Stimulated activated naive CD8-positive, alpha-beta T cell treated with anti-CD3 and anti-CD28 coated beads, Interleukin-15, amount 100 ng/mL, for 72 hours (primary cell): ENCODE results near the gene SCLY.
A peak's percentile ranks its signal among the peaks of the same experiment; 100 is the strongest.

Experiments used
- ATAC-seq: fragments of 150-1000 bp; cut with Tn5 transposase; 2 replicates; pipeline ENCODE4 v1.10.0; 2021; ENCODE audit warnings: mild to moderate bottlenecking, moderate library complexity
- DNase-seq, 2 donors: peaks; one replicate each; pipeline ENCODE4 v3.0.0; 2021 to 2022
- H3K27ac Mint-ChIP-seq, 2 donors: one replicate each; pipeline ENCODE4 v1.8.0; 2022; ENCODE audit warnings: mild to moderate bottlenecking in 2 of 2, mixed read lengths in 2 of 2, moderate library complexity in 2 of 2
- H3K27me3 Mint-ChIP-seq: one replicate; pipeline ENCODE4 v1.8.0; 2022; ENCODE audit warnings: mixed read lengths
- H3K4me1 Mint-ChIP-seq: one replicate; pipeline ENCODE4 v1.8.0; 2022; ENCODE audit warnings: mild to moderate bottlenecking, mixed read lengths
- H3K4me3 Mint-ChIP-seq, 2 donors: one replicate each; pipeline ENCODE4 v1.8.0; 2022; ENCODE audit warnings: mild to moderate bottlenecking in 2 of 2, mixed read lengths in 2 of 2, moderate library complexity in 1 of 2
- H3K9me3 Mint-ChIP-seq, 2 donors: one replicate each; pipeline ENCODE4 v1.8.0; 2022; ENCODE audit warnings: mixed read lengths in 2 of 2

The SCLY gene

DNA sequence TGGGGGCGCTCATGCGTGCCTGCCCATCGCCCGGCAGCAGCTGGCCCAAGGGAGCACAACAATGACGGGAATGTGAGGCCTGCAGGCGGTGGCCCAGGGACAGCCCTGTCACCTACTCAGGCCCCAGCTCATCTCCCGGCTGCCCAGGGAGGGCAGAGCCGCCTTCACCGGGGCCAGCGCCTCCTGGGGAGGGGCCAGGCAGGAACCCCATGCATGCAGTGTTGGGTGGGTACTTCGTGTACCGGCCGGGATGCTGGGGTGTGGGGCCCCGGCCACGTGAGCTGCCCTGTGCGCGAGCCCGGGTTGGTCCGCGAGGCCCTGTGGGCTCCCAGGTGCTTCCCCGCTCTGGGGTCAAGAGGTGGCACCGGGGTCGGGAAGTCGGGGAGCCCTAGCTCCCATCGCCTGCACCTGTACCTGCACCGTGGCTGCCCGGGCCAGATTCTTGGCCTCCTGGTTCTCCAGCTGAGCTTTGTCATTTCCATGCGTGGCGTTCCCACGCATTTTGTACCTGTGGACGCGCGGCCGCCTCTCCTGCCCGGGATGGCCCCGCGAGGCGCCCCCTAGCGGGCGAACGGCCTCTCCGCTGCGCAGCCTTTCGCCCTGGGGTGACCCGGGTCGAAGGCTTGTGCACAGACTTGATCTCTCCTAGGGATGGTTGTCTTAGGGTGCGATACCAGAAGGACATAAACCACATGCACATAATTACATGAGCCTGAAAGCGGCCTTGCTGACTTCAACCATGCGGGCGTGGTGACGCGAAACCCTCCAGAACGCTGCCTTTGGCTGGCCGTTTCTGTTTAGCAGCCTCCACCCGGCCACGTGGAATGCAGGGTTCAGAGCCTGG lies 78.6 kb downstream of the SCLY start:
- peaks cover 18% of the 10 kb centered on the region for H3K4me1 Mint-ChIP-seq
- peak overlapping the region in 1 of 2 donors; percentile 54 for H3K4me3 Mint-ChIP-seq
- DNase-seq (peak in 1 of 2 donors; percentile 42), ATAC-seq (peak; percentile 51)
- H3K9me3 Mint-ChIP-seq, result no peaks in the 10 kb centered on the region
- no peaks in the 10 kb centered on the region for H3K27me3 Mint-ChIP-seq
- H3K27ac Mint-ChIP-seq, result no peak overlapping the region

DNA sequence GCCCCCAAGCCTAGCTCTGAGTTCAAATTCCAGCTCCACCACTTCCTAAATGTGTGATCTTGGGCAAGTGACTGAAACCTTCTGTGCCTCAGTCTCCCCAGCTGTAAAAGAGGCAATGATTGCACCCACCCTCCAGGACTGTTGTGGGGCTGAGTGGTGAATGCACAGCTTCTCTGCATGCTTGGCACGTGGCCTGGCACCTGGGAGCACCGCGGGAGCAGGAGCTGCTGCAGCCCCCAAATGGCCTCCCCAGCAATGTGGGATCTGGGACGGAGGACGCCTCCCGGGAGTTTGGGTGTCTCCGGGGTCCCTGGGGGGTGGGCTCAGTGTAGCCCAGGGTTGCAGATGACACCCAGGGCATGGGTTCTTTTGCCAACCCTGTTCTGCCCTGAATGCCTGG lies 79.2 kb downstream of the SCLY start:
- H3K4me3 Mint-ChIP-seq, result no peak overlapping the region
- no peak overlapping the region for H3K27ac Mint-ChIP-seq

GRCh38 chr2:238140721-238141540 lies 80.1 kb downstream of the SCLY start:
- ATAC-seq (no peak), DNase-seq (no peak)
- Mint-ChIP-seq H3K9me3 (no peaks in the 10 kb centered on the region), H3K4me1 (peaks cover 18% of the 10 kb centered on the region), H3K27me3 (no peaks in the 10 kb centered on the region), H3K27ac (no peak overlapping the region), H3K4me3 (no peak overlapping the region)

More for the DNA sequence above, 79.2 kb downstream of the SCLY start:
- Mint-ChIP-seq H3K27me3 (no peaks in the 10 kb centered on the region), H3K4me1 (peaks cover 18% of the 10 kb centered on the region), H3K9me3 (no peaks in the 10 kb centered on the region)
- DNase-seq, result no peak
- ATAC-seq, result no peak

DNA sequence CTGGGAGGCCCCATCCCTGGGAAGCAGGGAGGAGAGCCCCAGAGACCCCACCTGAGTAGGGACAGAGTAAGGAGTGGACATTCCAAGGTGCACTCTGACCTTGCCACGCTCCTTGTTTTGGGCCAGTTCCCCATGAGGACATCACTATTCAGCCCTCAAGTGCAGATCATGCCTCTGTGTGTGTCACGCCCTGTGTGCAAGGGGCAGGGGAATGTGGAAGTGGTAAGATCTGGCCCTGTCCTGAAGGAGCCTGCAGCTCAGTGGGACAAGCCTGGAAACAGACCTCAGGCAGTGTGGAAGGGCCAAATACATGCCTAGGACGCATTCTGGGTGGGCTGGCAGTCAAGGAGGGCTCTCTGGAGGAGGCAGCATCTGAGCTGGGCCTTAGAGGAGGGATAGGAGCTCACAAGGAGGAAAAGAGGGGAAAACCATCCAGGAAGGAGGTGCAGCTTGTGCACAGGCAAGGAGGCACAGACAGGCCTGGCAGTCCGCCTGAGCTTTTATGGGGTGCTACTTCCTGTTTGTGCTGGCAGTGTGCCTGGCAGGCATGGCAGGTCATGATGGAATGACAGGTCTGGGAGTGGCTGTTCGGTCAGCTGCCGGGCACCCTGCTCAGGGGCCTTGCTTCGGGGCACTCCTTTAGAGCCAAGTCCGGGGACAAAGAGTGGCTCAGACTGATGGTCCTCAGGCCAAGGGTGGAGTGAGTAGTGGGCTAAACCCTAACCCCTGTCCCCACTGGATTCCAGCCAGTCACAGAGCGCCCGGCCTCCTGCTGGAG lies 80.9 kb downstream of the SCLY start:
- Mint-ChIP-seq H3K27ac (peak overlapping the region in 1 of 2 donors; percentile 27), H3K9me3 (no peaks in the 10 kb centered on the region), H3K27me3 (no peaks in the 10 kb centered on the region), H3K4me3 (no peak overlapping the region), H3K4me1 (peaks cover 18% of the 10 kb centered on the region)
- DNase-seq (no peak), ATAC-seq (no peak)

DNA sequence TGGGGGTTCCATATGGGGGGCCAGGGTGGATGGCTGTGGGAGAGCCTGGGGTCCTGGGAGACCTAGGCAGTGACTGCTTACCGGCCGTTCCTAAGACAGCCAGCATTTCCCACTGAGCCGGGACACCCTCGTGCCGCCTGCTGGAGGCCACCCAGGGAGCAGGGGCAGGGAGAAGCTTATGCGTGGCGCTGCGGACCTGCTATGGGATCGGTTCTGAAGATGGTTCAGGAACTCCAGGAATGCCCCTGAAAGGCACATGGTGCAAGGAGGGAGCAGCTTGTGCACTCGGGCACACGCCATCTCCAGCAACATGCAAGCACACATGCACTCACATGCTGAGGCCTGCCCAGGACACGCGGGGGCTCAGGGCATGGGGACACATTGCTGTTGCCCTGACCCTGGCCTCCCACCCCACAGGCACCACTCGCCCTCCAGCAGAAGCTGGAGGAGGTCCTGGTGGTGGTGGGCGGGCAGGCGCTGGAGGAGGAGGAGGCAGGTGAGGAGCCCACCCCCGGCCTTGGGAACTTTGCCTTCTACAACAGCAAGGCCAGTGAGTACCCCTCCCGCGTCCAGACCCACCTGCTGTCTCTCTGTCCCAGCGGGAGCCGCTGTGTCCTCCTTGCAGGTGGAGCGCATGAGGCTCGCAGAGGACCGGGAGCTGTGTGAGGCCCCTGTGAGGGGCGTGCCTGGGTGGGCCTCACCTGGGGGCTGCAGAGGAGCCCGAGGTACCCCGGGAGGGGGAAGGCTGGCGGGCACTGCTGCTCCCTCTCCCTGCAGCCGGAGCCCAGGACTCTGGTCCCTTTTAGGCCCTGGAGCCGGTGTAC lies 81.8 kb downstream of the SCLY start:
- Mint-ChIP-seq H3K27me3 (no peaks in the 10 kb centered on the region), H3K4me1 (peaks cover 18% of the 10 kb centered on the region), H3K4me3 (no peak overlapping the region), H3K27ac (peak overlapping the region in 1 of 2 donors; percentile 80), H3K9me3 (no peaks in the 10 kb centered on the region)
- DNase-seq, result no peak
- ATAC-seq, result no peak

DNA sequence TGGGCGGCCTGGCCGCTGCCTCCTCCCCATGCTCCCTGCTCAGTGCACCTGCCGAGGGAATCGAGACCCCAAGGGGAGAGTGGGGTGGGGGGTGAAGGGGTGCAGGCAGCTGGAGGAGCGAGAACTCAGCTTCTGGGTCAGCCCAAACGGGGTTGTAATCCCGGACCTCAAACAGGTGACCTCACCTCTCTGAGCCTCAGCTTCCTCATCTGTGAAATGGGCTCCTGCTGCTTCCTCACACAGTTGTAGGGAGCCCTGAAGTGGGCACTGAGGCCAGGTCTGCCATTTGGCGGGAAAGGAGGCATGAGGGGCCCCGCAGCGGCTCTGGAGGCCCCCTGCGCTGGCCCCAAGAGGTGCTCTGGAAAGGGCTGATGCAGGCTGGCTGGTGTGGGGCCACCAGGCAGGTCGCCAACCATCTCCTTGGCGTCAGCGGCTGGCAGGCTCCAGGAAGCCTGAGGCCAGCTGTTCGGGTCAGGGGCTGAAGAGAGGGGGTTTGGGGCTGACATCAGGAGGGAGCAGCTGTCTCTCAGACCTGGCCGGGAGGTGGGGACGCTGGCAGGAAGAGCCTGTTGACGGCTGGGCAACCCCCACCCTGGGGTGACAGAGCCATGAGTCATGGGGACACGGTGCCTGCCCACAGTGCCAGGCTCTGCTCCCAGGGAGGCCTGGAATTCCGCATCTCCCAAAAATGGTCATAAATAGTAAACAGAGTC lies 82.6 kb downstream of the SCLY start:
- no peak for ATAC-seq
- Mint-ChIP-seq H3K4me1 (peaks cover 18% of the 10 kb centered on the region), H3K27me3 (no peaks in the 10 kb centered on the region), H3K9me3 (no peaks in the 10 kb centered on the region), H3K27ac (no peak overlapping the region), H3K4me3 (no peak overlapping the region)
- DNase-seq, result no peak

GRCh38 chr2:238144262-238144661 lies 83.5 kb downstream of the SCLY start:
- H3K27me3 Mint-ChIP-seq, result no peaks in the 10 kb centered on the region
- H3K9me3 Mint-ChIP-seq, result no peaks in the 10 kb centered on the region
- H3K4me1 Mint-ChIP-seq, result peaks cover 18% of the 10 kb centered on the region
- no peak for DNase-seq
- H3K4me3 Mint-ChIP-seq, result no peak overlapping the region
- ATAC-seq, result no peak
- H3K27ac Mint-ChIP-seq, result no peak overlapping the region

DNA sequence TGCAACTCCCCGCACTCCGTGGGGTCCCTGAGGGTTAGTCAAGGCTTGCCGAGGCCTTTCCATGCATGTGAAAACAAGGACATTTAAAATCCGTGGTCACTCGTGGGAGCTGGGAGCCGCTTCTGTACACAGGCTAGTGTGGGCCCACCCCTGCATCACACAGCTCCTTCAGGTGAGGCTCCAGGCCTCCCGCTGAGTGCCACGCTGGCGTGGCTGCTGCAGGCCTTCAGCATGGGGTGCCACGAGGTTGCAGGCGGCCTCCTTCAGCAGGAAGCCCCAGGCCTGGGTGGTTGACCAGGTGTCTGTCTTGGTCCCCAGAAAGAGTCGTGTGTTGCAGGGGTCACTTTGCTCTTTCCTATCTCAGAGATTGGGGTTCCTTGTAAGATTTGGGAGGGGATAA lies 84.2 kb downstream of the SCLY start:
- DNase-seq (no peak), ATAC-seq (no peak)
- Mint-ChIP-seq H3K27ac (no peak overlapping the region), H3K4me3 (no peak overlapping the region), H3K4me1 (peaks cover 18% of the 10 kb centered on the region), H3K27me3 (no peaks in the 10 kb centered on the region), H3K9me3 (no peaks in the 10 kb centered on the region)

- ATAC-seq, result no peak
- H3K27ac Mint-ChIP-seq, result no peak overlapping the region
- no peak for DNase-seq
- no peak overlapping the region for H3K4me3 Mint-ChIP-seq
- peaks cover 18% of the 10 kb centered on the region for H3K4me1 Mint-ChIP-seq
- no peaks in the 10 kb centered on the region for H3K9me3 Mint-ChIP-seq
- no peaks in the 10 kb centered on the region for H3K27me3 Mint-ChIP-seq
Measured at GRCh38 chr2:238145851-238146250, 85.0 kb downstream of the SCLY start.

- peaks cover 8% of the 10 kb centered on the region for H3K4me1 Mint-ChIP-seq
- H3K9me3 Mint-ChIP-seq, result no peaks in the 10 kb centered on the region
- no peak overlapping the region for H3K4me3 Mint-ChIP-seq
- no peak overlapping the region for H3K27ac Mint-ChIP-seq
- ATAC-seq (no peak), DNase-seq (no peak)
- no peaks in the 10 kb centered on the region for H3K27me3 Mint-ChIP-seq
Measured at GRCh38 chr2:238146884-238147544, 86.2 kb downstream of the SCLY start.

DNA sequence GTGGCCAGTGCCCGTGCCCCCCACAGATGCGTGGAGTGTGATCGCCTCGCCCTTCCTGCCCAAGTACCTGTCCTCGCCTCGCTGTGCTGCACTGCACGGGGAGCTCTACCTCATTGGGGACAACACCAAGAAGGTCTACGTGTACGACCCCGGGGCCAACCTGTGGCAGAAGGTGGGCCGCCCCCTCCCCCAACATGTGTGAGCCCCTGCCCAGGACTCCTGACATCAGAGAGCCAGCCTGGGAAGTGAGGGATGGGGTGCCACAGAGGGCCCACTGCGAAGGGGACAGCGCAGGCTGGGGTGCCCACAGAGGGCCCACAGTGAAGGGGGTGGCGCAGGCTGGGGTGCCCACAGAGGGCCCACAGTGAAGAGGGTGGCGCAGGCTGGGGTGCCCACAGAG lies 88.2 kb downstream of the SCLY start:
- ATAC-seq (no peak), DNase-seq (no peak)
- H3K4me1 Mint-ChIP-seq, result peaks cover under 1% of the 10 kb centered on the region
- H3K27ac Mint-ChIP-seq, result no peak overlapping the region
- H3K27me3 Mint-ChIP-seq, result no peaks in the 10 kb centered on the region
- H3K4me3 Mint-ChIP-seq, result no peak overlapping the region
- peaks cover 0 to 3% of the 10 kb centered on the region in 2 donors for H3K9me3 Mint-ChIP-seq
